Measurements from ENCODE around the gene CAPN13.

CAPN13 gene

GRCh38 chr2:30770816-30771576 lies 36.2 kb downstream of the CAPN13 start:
- ATAC-seq (ENCODE audit: insufficient read depth, low read depth) = no peak
- no peaks in the 10 kb centered on the region for H3K36me3 ChIP-seq (ENCODE audit: insufficient read depth, low read length)
- no peak for DNase-seq
- no peak overlapping the region for H3K27ac ChIP-seq (ENCODE audit: low read length)
- H3K27me3 ChIP-seq (ENCODE audit: insufficient read depth, low read length, poor library complexity) = peaks cover 13% of the 10 kb centered on the region
- H3K4me2 ChIP-seq (ENCODE audit: insufficient read depth, low read length) = no peak overlapping the region
- no peaks in the 10 kb centered on the region for H3K79me2 ChIP-seq (ENCODE audit: insufficient read depth, low read length)
- no peak for TF ChIP-seq EZH2 (IDR thresholded peaks at IDR 0.05; ENCODE audit: borderline replicate concordance, low read depth, low read length, severe bottlenecking)
- TF ChIP-seq, protein P1, sequence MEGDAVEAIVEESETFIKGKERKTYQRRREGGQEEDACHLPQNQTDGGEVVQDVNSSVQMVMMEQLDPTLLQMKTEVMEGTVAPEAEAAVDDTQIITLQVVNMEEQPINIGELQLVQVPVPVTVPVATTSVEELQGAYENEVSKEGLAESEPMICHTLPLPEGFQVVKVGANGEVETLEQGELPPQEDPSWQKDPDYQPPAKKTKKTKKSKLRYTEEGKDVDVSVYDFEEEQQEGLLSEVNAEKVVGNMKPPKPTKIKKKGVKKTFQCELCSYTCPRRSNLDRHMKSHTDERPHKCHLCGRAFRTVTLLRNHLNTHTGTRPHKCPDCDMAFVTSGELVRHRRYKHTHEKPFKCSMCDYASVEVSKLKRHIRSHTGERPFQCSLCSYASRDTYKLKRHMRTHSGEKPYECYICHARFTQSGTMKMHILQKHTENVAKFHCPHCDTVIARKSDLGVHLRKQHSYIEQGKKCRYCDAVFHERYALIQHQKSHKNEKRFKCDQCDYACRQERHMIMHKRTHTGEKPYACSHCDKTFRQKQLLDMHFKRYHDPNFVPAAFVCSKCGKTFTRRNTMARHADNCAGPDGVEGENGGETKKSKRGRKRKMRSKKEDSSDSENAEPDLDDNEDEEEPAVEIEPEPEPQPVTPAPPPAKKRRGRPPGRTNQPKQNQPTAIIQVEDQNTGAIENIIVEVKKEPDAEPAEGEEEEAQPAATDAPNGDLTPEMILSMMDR (IDR thresholded peaks at IDR 0.05; ENCODE audit: borderline replicate concordance, extremely low read depth, low read length, poor library complexity, severe bottlenecking) = no peak
- H3K4me3 ChIP-seq (ENCODE audit: low read depth in 1 of 2, low read length in 2 of 2) = no peak overlapping the region
- H3K9me3 ChIP-seq (ENCODE audit: insufficient read depth, low read length, severe bottlenecking) = no peaks in the 10 kb centered on the region
- H2AFZ ChIP-seq (ENCODE audit: low read depth, low read length) = no peak overlapping the region
- H3K9ac ChIP-seq (ENCODE audit: low read depth, low read length) = no peak overlapping the region
- no peaks in the 10 kb centered on the region for H3K4me1 ChIP-seq (ENCODE audit: insufficient read depth, low read length)
- no peaks in the 10 kb centered on the region for H4K20me1 ChIP-seq (ENCODE audit: insufficient read depth, low read length)

- Histone ChIP-seq H3K4me3 (ENCODE audit: low read depth in 1 of 2, low read length in 2 of 2) (no peak overlapping the region), H3K27me3 (ENCODE audit: insufficient read depth, low read length, poor library complexity) (peaks cover 19% of the 10 kb centered on the region), H3K9me3 (ENCODE audit: insufficient read depth, low read length, severe bottlenecking) (no peaks in the 10 kb centered on the region), H4K20me1 (ENCODE audit: insufficient read depth, low read length) (0 out of 2 replicates have a peak, but pooled peaks cover 3% of the 10 kb centered on the region), H3K4me1 (ENCODE audit: insufficient read depth, low read length) (no peaks in the 10 kb centered on the region), H2AFZ (ENCODE audit: low read depth, low read length) (no peak overlapping the region), H3K4me2 (ENCODE audit: insufficient read depth, low read length) (no peak overlapping the region), H3K9ac (ENCODE audit: low read depth, low read length) (no peak overlapping the region), H3K79me2 (ENCODE audit: insufficient read depth, low read length) (no peaks in the 10 kb centered on the region), H3K27ac (ENCODE audit: low read length) (no peak overlapping the region), H3K36me3 (ENCODE audit: insufficient read depth, low read length) (no peaks in the 10 kb centered on the region)
- ATAC-seq (ENCODE audit: insufficient read depth, low read depth) = no peak
- DNase-seq = no peak
- TF ChIP-seq, protein P1 (IDR thresholded peaks at IDR 0.05; ENCODE audit: borderline replicate concordance, extremely low read depth, low read length, poor library complexity, severe bottlenecking) = no peak
- no peak for TF ChIP-seq EZH2 (IDR thresholded peaks at IDR 0.05; ENCODE audit: borderline replicate concordance, low read depth, low read length, severe bottlenecking)
Observed at GRCh38 chr2:30769891-30770462, 37.3 kb downstream of the CAPN13 start.

DNA sequence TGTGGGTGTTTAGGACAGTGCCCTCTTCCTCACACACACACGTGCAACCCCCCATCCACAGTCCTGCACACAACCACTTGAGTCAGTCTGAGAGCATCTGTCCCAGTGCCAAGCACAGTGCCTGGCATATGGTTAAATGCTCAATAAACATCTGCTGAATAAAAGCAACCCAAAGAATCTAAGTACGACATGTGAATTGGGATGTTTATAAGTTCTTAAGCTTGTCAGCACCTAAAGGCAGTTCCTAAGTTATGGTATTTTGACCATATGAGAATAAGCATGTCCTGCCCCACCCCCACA lies 37.8 kb downstream of the CAPN13 start:
- H3K27me3 ChIP-seq (ENCODE audit: insufficient read depth, low read length, poor library complexity) = peaks cover 19% of the 10 kb centered on the region

More for the DNA sequence above, 37.8 kb downstream of the CAPN13 start:
- no peak for DNase-seq
- Histone ChIP-seq H3K4me2 (ENCODE audit: insufficient read depth, low read length) (no peak overlapping the region), H3K36me3 (ENCODE audit: insufficient read depth, low read length) (no peaks in the 10 kb centered on the region), H3K9ac (ENCODE audit: low read depth, low read length) (no peak overlapping the region), H3K27ac (ENCODE audit: low read length) (no peak overlapping the region), H3K79me2 (ENCODE audit: insufficient read depth, low read length) (no peaks in the 10 kb centered on the region), H3K9me3 (ENCODE audit: insufficient read depth, low read length, severe bottlenecking) (no peaks in the 10 kb centered on the region), H4K20me1 (ENCODE audit: insufficient read depth, low read length) (0 out of 2 replicates have a peak, but pooled peaks cover 3% of the 10 kb centered on the region), H3K4me1 (ENCODE audit: insufficient read depth, low read length) (no peaks in the 10 kb centered on the region), H3K4me3 (ENCODE audit: low read depth in 1 of 2, low read length in 2 of 2) (no peak overlapping the region), H2AFZ (ENCODE audit: low read depth, low read length) (no peak overlapping the region)
- TF ChIP-seq EZH2 (IDR thresholded peaks at IDR 0.05; ENCODE audit: borderline replicate concordance, low read depth, low read length, severe bottlenecking) = no peak
- TF ChIP-seq, protein P1 (IDR thresholded peaks at IDR 0.05; ENCODE audit: borderline replicate concordance, extremely low read depth, low read length, poor library complexity, severe bottlenecking) = no peak
- ATAC-seq (ENCODE audit: insufficient read depth, low read depth) = no peak
